ENCODE measurements around the gene AOC3.

DNA sequence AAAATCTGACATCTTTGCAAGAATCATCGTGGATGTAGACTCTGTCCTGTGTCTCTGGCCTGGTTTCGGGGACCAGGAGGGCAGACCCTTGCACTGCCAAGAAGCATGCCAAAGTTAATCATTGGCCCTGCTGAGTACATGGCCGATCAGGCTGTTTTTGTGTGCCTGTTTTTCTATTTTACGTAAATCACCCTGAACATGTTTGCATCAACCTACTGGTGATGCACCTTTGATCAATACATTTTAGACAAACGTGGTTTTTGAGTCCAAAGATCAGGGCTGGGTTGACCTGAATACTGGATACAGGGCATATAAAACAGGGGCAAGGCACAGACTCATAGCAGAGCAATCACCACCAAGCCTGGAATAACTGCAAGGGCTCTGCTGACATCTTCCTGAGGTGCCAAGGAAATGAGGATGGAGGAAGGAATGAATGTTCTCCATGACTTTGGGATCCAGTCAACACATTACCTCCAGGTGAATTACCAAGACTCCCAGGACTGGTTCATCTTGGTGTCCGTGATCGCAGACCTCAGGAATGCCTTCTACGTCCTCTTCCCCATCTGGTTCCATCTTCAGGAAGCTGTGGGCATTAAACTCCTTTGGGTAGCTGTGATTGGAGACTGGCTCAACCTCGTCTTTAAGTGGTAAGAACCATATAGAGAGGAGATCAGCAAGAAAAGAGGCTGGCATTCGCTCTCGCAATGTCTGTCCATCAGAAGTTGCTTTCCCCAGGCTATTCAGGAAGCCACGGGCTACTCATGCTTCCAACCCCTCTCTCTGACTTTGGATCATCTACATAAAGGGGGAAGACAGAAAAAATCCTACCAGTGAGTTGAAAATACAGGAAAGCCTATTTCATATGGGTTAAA is 49.7 kb downstream of the AOC3 start, which contains the start of gene G6PC1:
- TF ChIP-seq, protein P1, sequence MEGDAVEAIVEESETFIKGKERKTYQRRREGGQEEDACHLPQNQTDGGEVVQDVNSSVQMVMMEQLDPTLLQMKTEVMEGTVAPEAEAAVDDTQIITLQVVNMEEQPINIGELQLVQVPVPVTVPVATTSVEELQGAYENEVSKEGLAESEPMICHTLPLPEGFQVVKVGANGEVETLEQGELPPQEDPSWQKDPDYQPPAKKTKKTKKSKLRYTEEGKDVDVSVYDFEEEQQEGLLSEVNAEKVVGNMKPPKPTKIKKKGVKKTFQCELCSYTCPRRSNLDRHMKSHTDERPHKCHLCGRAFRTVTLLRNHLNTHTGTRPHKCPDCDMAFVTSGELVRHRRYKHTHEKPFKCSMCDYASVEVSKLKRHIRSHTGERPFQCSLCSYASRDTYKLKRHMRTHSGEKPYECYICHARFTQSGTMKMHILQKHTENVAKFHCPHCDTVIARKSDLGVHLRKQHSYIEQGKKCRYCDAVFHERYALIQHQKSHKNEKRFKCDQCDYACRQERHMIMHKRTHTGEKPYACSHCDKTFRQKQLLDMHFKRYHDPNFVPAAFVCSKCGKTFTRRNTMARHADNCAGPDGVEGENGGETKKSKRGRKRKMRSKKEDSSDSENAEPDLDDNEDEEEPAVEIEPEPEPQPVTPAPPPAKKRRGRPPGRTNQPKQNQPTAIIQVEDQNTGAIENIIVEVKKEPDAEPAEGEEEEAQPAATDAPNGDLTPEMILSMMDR (conservative IDR thresholded peaks at IDR 0.05; ENCODE audit: low read depth, low read length), result no peak
- no peak for TF ChIP-seq EZH2 (IDR thresholded peaks at IDR 0.05; ENCODE audit: borderline replicate concordance, low read depth, low read length, poor library complexity, severe bottlenecking)
